GF-D8 (cell line): ENCODE measurements around the gene CD163L1.

Experiments used
- DNase-seq: peaks from one replicate; lab custom pipeline; 2025; lab: John Stamatoyannopoulos, UW

Gene CD163L1

GRCh38 chr12:7324176-7324575, 119.8 kb downstream of the CD163L1 start:
- DNase-seq: no peak

DNA sequence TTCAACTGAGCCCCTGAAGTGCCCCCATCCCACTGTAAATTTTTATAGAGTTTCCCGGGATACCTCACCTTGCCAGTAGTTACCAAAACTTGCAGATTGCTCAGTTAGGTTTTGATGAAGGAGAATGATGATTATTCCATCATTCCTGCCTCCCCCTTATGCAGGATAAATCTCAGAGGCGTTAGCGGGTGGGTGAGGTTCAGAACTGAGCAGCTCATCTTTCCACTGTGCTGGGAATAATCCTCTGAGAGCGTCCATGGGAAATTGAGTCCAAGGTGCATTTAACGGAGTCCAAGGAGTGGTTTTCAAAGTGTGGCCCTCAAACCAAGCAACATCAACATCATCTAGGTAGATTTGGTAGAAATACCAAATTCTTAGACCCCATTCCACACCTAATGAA, 121.4 kb downstream of the CD163L1 start:
- DNase-seq: no peak

- no peak for DNase-seq
Measured at GRCh38 chr12:7321624-7322023, 122.3 kb downstream of the CD163L1 start.

DNA sequence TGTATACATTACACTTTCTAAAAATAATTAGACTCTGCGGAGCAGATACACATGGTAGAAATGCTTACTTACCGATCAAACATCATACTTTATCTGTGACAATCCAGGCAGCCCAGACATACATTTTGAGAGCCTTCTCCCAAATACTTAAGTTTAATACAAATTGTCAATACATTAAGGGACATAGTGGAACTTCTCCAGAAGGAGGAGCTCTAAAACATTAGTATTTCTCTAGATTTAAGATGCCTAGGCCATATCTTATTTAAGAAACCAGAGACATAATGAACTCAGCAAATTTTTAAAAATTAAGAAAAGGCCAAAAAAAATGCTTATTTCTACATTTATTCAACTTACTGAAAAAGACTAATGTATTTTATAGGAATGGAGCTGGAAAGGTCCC, 124.0 kb downstream of the CD163L1 start:
- no peak for DNase-seq

DNA sequence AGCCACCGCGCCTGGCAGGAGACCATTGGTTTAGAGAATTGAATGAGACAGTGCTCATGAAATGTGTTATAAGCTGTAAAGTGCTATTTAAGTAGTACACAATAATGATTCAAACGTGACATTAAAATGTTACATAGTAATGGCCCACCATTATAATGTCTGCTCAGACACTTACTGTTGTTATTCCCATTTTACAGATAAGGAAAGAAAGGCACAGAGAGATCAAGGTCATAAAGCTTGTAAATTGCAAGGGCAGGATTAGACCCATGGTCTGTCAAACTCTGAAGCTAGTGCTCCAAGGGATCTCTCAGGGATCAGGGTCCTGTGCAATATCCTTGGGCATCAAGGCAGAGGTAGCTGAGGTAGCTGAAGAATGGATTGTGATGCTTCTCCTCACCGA, 133.9 kb downstream of the CD163L1 start:
- DNase-seq: no peak
